Esophagus squamous epithelium (tissue), 5 donors: Measurements from ENCODE around the gene LCE2C. TPM values are rescaled to one million over a fixed set of nuclear protein-coding genes. Genes with fewer than 3 reads are reported as not detected.
"Not testable (repeated sequence)": the region's sequence is repeated elsewhere in the genome, so short reads cannot be mapped to it uniquely, and the experiment has no call there.

Experiments used
- DNase-seq: peaks from one replicate; lab custom pipeline; 2025; lab: John Stamatoyannopoulos, UW
- H3K27ac ChIP-seq, 4 donors: fragments of 200-600 bp; sonication (generic); one replicate each; pipeline ENCODE4 v1.5.1; 2016 to 2019; ENCODE audit warnings: mild to moderate bottlenecking in 1 of 4
- H3K27me3 ChIP-seq, 4 donors: fragments of 200-600 bp; sonication (generic); 1 replicate in 3 of 4; 2 replicates in 1 of 4; pipeline versions ENCODE4 v1.5.1 to v1.6.0; 2017 to 2021; ENCODE audit warnings: antibody characterized with exemption in 1 of 4
- H3K36me3 ChIP-seq, 3 donors: fragments of 200-600 bp; sonication (generic); one replicate each; pipeline ENCODE4 v1.5.1; 2016 to 2019
- H3K4me1 ChIP-seq, 3 donors: fragments of 200-600 bp; sonication (generic); one replicate each; pipeline ENCODE4 v1.5.1; 2017 to 2019
- H3K4me3 ChIP-seq, 4 donors: fragments of 200-600 bp; sonication (generic); 1 replicate in 3 of 4; 2 replicates in 1 of 4; pipeline ENCODE4 v1.5.1; 2016 to 2019; ENCODE audit warnings: mild to moderate bottlenecking in 2 of 4, moderate library complexity in 1 of 4
- H3K9me3 ChIP-seq, 3 donors: fragments of 200-600 bp; sonication (generic); one replicate each; pipeline ENCODE4 v1.5.1; 2016 to 2019
- CTCF ChIP-seq, 6 experiments: fragments of 450-650 bp in 4 of 6; fragments of 200-600 bp in 2 of 6; sonication (generic) in 2 of 6; IDR thresholded peaks; one replicate each; pipeline ENCODE4 v1.5.1; 2016 to 2019; ENCODE audit warnings: antibody characterized with exemption in 6 of 6, mild to moderate bottlenecking in 4 of 6, moderate library complexity in 4 of 6
- POLR2A ChIP-seq, 4 donors: fragments of 450-650 bp; IDR thresholded peaks; one replicate each; pipeline ENCODE4 v1.6.1; 2017; ENCODE audit warnings: antibody characterized with exemption in 4 of 4, mild to moderate bottlenecking in 4 of 4, moderate library complexity in 3 of 4
- WGBS, 2 donors: methylation state at CpG; one replicate each; pipeline ENCODE4 v1.1.5; 2018; 5-methylcytosine and 5-hydroxymethylcytosine counted together
- intact Hi-C: fragments of 100-400 bp; cut with DNase I; formaldehyde crosslinking; loops from one replicate; pipeline ENCODE4 v1.15.0; 2022
- total RNA-seq, 4 donors: library from RNA; depleted of rRNA; stranded (reverse); fragments of >200 nt; gene quantifications; one replicate each; pipeline ENCODE4 v1.1.0, GENCODE V29; 2016
- donor health status: DM: yes; HTN: yes; CAD: no.

Gene LCE2C
- total RNA-seq, 4 donors from 2014 or later = not detected

GRCh38 chr1:152658649-152659048 is 16.4 kb upstream of the LCE2C start:
- Histone ChIP-seq H3K4me3 (no peak overlapping the region), H3K4me1 (no peaks in the 10 kb centered on the region), H3K9me3 (no peaks in the 10 kb centered on the region), H3K27ac (no peak overlapping the region), H3K27me3 (peaks cover 0 to 8% (median 0%) of the 10 kb centered on the region in 4 donors), H3K36me3 (no peaks in the 10 kb centered on the region)
- DNase-seq = no peak
- intact Hi-C loops = loop anchor here (10.0 kb wide), 2 partner anchors 206 to 566 kb away; no protein-coding TSS in a partner anchor
- TF ChIP-seq CTCF (IDR thresholded peaks at IDR 0.05) = no peak
- no peak for TF ChIP-seq POLR2A (IDR thresholded peaks at IDR 0.05)
- 97 to 100% methylated on average over 3 of the region's 3 CpGs for WGBS, 2 donors

- 67 to 80% methylated on average over 1 to 2 of the region's 3 CpGs for WGBS, 2 donors
- Histone ChIP-seq H3K9me3 (no peaks in the 10 kb centered on the region), H3K4me3 (no peak within 1 kb of the TSS), H3K27me3 (peaks cover 0 to 21% (median 0%) of the 10 kb centered on the region in 4 donors), H3K4me1 (no peaks in the 10 kb centered on the region), H3K36me3 (no peaks in the 10 kb centered on the region), H3K27ac (no peak within 1 kb of the TSS)
- DNase-seq = no peak
- TF ChIP-seq CTCF (IDR thresholded peaks at IDR 0.05) (no peak), POLR2A (IDR thresholded peaks at IDR 0.05) (no peak)
- intact Hi-C loops = no loop called here
Measured at GRCh38 chr1:152663098-152663497, 12.0 kb upstream of the LCE2C start, which contains the start of gene LCE2D. TSS of gene LCE2D (plus strand) at chr1:152663380. CDS start at chr1:152664106, 726 bp downstream.

GRCh38 chr1:152666171-152666570 is 8.9 kb upstream of the LCE2C start:
- H3K27ac ChIP-seq, H3K9me3 ChIP-seq, H3K36me3 ChIP-seq, DNase-seq, H3K4me1 ChIP-seq, H3K4me3 ChIP-seq, intact Hi-C loops: not testable (repeated sequence)
- H3K27me3 ChIP-seq = peaks cover 0 to 21% (median 0%) of the 10 kb centered on the region in 4 donors
- 89 to 94% methylated on average over 1 of the region's 1 CpG for WGBS, 2 donors

DNA sequence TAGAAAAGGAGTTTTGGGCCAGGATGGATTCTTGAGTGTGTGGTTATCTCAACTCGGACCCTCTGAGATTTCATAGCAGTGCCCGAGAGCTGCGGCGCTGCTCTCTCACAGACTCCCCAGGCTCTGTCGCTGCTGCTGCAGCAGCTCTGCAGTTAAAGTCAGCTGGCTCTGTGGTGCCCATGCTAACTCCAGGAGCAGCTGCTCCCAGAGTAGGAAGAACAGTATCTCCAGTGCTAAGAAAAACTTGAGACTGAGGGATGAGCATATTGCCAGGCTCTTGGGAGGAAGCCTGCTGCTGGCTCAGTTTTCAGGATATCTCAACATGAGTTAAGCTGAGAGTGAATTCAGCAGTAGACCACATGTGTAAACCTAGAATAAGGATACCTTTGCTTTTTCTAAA is 7.4 kb upstream of the LCE2C start:
- intact Hi-C loops = no loop called here
- DNase-seq = no peak
- Histone ChIP-seq H3K9me3 (no peaks in the 10 kb centered on the region), H3K4me1 (no peaks in the 10 kb centered on the region), H3K4me3 (no peak overlapping the region), H3K27ac (no peak overlapping the region), H3K27me3 (peaks cover 0 to 21% (median 0%) of the 10 kb centered on the region in 4 donors), H3K36me3 (no peaks in the 10 kb centered on the region)
- 81 to 94% methylated on average over 3 to 5 of the region's 5 CpGs for WGBS, 2 donors
- TF ChIP-seq POLR2A (IDR thresholded peaks at IDR 0.05) (no peak), CTCF (IDR thresholded peaks at IDR 0.05) (no peak)

- intact Hi-C loops = no loop called here
- no peak for TF ChIP-seq CTCF (IDR thresholded peaks at IDR 0.05)
- TF ChIP-seq POLR2A (IDR thresholded peaks at IDR 0.05) = no peak
- H3K27me3 ChIP-seq = peaks cover 0 to 9% (median 0%) of the 10 kb centered on the region in 4 donors
- no peak overlapping the region for H3K27ac ChIP-seq
- no peaks in the 10 kb centered on the region for H3K4me1 ChIP-seq
- 18 to 22% methylated on average over 2 of the region's 2 CpGs for WGBS, 2 donors
- H3K4me3 ChIP-seq = no peak overlapping the region
- no peaks in the 10 kb centered on the region for H3K9me3 ChIP-seq
- no peak for DNase-seq
- no peaks in the 10 kb centered on the region for H3K36me3 ChIP-seq
Measured at GRCh38 chr1:152673016-152673415, 2.1 kb upstream of the LCE2C start.

- TF ChIP-seq POLR2A (IDR thresholded peaks at IDR 0.05) (no peak), CTCF (IDR thresholded peaks at IDR 0.05) (no peak)
- WGBS, 2 donors = 67 to 88% methylated on average over 1 to 6 of the region's 6 CpGs
- no peaks in the 10 kb centered on the region for H3K9me3 ChIP-seq
- no peaks in the 10 kb centered on the region for H3K36me3 ChIP-seq
- H3K4me3 ChIP-seq = no peak overlapping the region
- no peaks in the 10 kb centered on the region for H3K4me1 ChIP-seq
- no peak overlapping the region for H3K27ac ChIP-seq
- intact Hi-C loops = no loop called here
- no peak for DNase-seq
- H3K27me3 ChIP-seq = peaks cover 0 to 24% (median 0%) of the 10 kb centered on the region in 4 donors
Measured at GRCh38 chr1:152679459-152679858, 4.4 kb downstream of the LCE2C start.
